Astrocyte (in vitro differentiated cells and primary cell): ENCODE measurements around the gene HIVEP2. TPM values are rescaled to one million over a fixed set of nuclear protein-coding genes. Genes with fewer than 3 reads are reported as not detected.
A peak's percentile ranks its signal among the peaks of the same experiment; 100 is the strongest.

ENCODE experiments used
- DNase-seq: peaks from one replicate; pipeline ENCODE4 v3.0.0-alpha.2; 2010; ENCODE audit warnings: low read depth
- FAIRE-seq: peaks from 2 replicates; lab custom pipeline; 2011; peaks lifted over from hg19 to GRCh38; lab: Jason Lieb, UNC
- H2AFZ ChIP-seq: 2 replicates; pipeline ENCODE4 v1.6.0; 2012; ENCODE audit warnings: low read depth, low read length, inconsistent platforms
- H3K27ac ChIP-seq: 2 replicates; pipeline ENCODE4 v1.5.1; 2011; ENCODE audit warnings: low read depth, low read length, inconsistent platforms
- H3K27me3 ChIP-seq: 2 replicates; pipeline ENCODE4 v1.6.0; 2011; ENCODE audit warnings: low read length, inconsistent platforms; ENCODE audit not compliant: insufficient read depth
- H3K36me3 ChIP-seq: 2 replicates; pipeline ENCODE4 v1.5.1; 2011; ENCODE audit warnings: low read length, inconsistent platforms; ENCODE audit not compliant: insufficient read depth
- H3K4me1 ChIP-seq: 2 replicates; pipeline ENCODE4 v1.5.1; 2011; ENCODE audit warnings: low read length, inconsistent platforms; ENCODE audit not compliant: insufficient read depth
- H3K4me2 ChIP-seq: 2 replicates; pipeline ENCODE4 v1.6.0; 2012; ENCODE audit warnings: low read length, inconsistent platforms
- H3K4me3 ChIP-seq: 2 replicates; pipeline ENCODE4 v1.5.1; 2011; ENCODE audit warnings: low read depth, mild to moderate bottlenecking, low read length, inconsistent platforms; ENCODE audit not compliant: insufficient read depth
- H3K79me2 ChIP-seq: 2 replicates; pipeline ENCODE4 v1.6.0; 2012; ENCODE audit warnings: mild to moderate bottlenecking, low read length, inconsistent platforms; ENCODE audit not compliant: insufficient read depth
- H3K9ac ChIP-seq: 2 replicates; pipeline ENCODE4 v1.6.0; 2012; ENCODE audit warnings: mild to moderate bottlenecking, low read length, inconsistent platforms
- H3K9me3 ChIP-seq: 2 replicates; pipeline ENCODE4 v1.5.1; 2012; ENCODE audit warnings: low read depth, mild to moderate bottlenecking, low read length, inconsistent platforms; ENCODE audit not compliant: insufficient read depth
- H4K20me1 ChIP-seq: 2 replicates; pipeline ENCODE4 v1.6.0; 2012; ENCODE audit warnings: low read length, inconsistent platforms; ENCODE audit not compliant: insufficient read depth
- H3K27ac Mint-ChIP-seq: one replicate; pipeline ENCODE4 v1.8.0; 2021; ENCODE audit warnings: mild to moderate bottlenecking, mixed read lengths; ENCODE audit not compliant: unreplicated experiment
- H3K27me3 Mint-ChIP-seq: one replicate; pipeline ENCODE4 v1.8.0; 2021; ENCODE audit warnings: low read depth, mixed read lengths; ENCODE audit not compliant: unreplicated experiment
- H3K36me3 Mint-ChIP-seq: one replicate; pipeline ENCODE4 v1.8.0; 2021; ENCODE audit warnings: low read depth, mixed read lengths; ENCODE audit not compliant: unreplicated experiment
- H3K4me1 Mint-ChIP-seq: one replicate; pipeline ENCODE4 v1.8.0; 2021; ENCODE audit warnings: low read depth, mixed read lengths; ENCODE audit not compliant: unreplicated experiment
- H3K4me3 Mint-ChIP-seq: one replicate; pipeline ENCODE4 v1.8.0; 2021; ENCODE audit warnings: mild to moderate bottlenecking, moderate library complexity, mixed read lengths; ENCODE audit not compliant: unreplicated experiment
- H3K9me3 Mint-ChIP-seq: one replicate; pipeline ENCODE4 v1.8.0; 2021; ENCODE audit warnings: mild to moderate bottlenecking, mixed read lengths; ENCODE audit not compliant: unreplicated experiment
- CTCF ChIP-seq: IDR thresholded peaks from 2 replicates; pipeline ENCODE4 v1.5.1; 2011; ENCODE audit warnings: low read depth, mild to moderate bottlenecking, inconsistent platforms, low read length, moderate library complexity; ENCODE audit not compliant: insufficient read depth
- EZH2 ChIP-seq: IDR thresholded peaks from 2 replicates; pipeline ENCODE4 v1.6.1; 2012; ENCODE audit warnings: mild to moderate bottlenecking, low read length, inconsistent platforms; ENCODE audit not compliant: insufficient read depth
- total RNA-seq: library from RNA; stranded (reverse); gene quantifications from 2 replicates; pipeline ENCODE4 v1.2.1, GENCODE V29; 2021

The HIVEP2 gene
- total RNA-seq, 1 donor from 2014 or later, result 21.2 TPM

- FAIRE-seq, result peak; percentile 23
- no peak overlapping the region for H3K4me3 Mint-ChIP-seq
- Histone ChIP-seq H3K79me2 (peaks cover 36% of the 10 kb centered on the region), H3K36me3 (no peaks in the 10 kb centered on the region), H3K9me3 (no peaks in the 10 kb centered on the region), H3K4me2 (no peak overlapping the region), H3K4me3 (no peak overlapping the region), H3K9ac (no peak overlapping the region), H3K27ac (peak overlapping the region; percentile 96), H3K4me1 (peaks cover 57% of the 10 kb centered on the region), H3K27me3 (no peaks in the 10 kb centered on the region), H2AFZ (no peak overlapping the region), H4K20me1 (no peaks in the 10 kb centered on the region)
- no peaks in the 10 kb centered on the region for H3K27me3 Mint-ChIP-seq
- no peak for DNase-seq
- H3K36me3 Mint-ChIP-seq, result no peaks in the 10 kb centered on the region
- H3K9me3 Mint-ChIP-seq, result no peaks in the 10 kb centered on the region
- H3K4me1 Mint-ChIP-seq, result peaks cover 75% of the 10 kb centered on the region
- no peak overlapping the region for H3K27ac Mint-ChIP-seq
- TF ChIP-seq CTCF (no peak), EZH2 (no peak)
Observed at GRCh38 chr6:142848156-142848555, 96.8 kb downstream of the HIVEP2 start.

- no peaks in the 10 kb centered on the region for H3K9me3 Mint-ChIP-seq
- H3K27ac ChIP-seq, result peak overlapping the region; percentile 96
- H3K36me3 Mint-ChIP-seq, result no peaks in the 10 kb centered on the region
- H3K4me3 Mint-ChIP-seq, result no peak overlapping the region
- no peaks in the 10 kb centered on the region for H3K27me3 ChIP-seq
- DNase-seq (peak; percentile 92), FAIRE-seq (peak; percentile 96)
- peak overlapping the region; percentile 6 for H2AFZ ChIP-seq
- H4K20me1 ChIP-seq, result no peaks in the 10 kb centered on the region
- peaks cover 33% of the 10 kb centered on the region for H3K79me2 ChIP-seq
- H3K4me1 ChIP-seq, result peaks cover 70% of the 10 kb centered on the region
- H3K27ac Mint-ChIP-seq, result peak overlapping the region; percentile 86
- peaks cover 84% of the 10 kb centered on the region for H3K4me1 Mint-ChIP-seq
- peak overlapping the region; percentile 48 for H3K4me3 ChIP-seq
- peak overlapping the region; percentile 88 for H3K9ac ChIP-seq
- H3K27me3 Mint-ChIP-seq, result no peaks in the 10 kb centered on the region
- TF ChIP-seq EZH2 (no peak), CTCF (no peak)
- no peaks in the 10 kb centered on the region for H3K9me3 ChIP-seq
- H3K36me3 ChIP-seq, result no peaks in the 10 kb centered on the region
- peak overlapping the region; percentile 85 for H3K4me2 ChIP-seq
Observed at GRCh38 chr6:142846883-142847287, 98.1 kb downstream of the HIVEP2 start.

GRCh38 chr6:142846459-142846831 is 98.5 kb downstream of the HIVEP2 start:
- Histone ChIP-seq H3K4me3 (peak overlapping the region; percentile 48), H3K4me2 (peak overlapping the region; percentile 85), H4K20me1 (no peaks in the 10 kb centered on the region), H3K27me3 (no peaks in the 10 kb centered on the region), H3K36me3 (no peaks in the 10 kb centered on the region), H2AFZ (peak overlapping the region; percentile 6), H3K79me2 (peaks cover 38% of the 10 kb centered on the region), H3K9ac (peak overlapping the region; percentile 88), H3K27ac (peak overlapping the region; percentile 96), H3K4me1 (peaks cover 66% of the 10 kb centered on the region), H3K9me3 (no peaks in the 10 kb centered on the region)
- H3K4me3 Mint-ChIP-seq, result peak overlapping the region; percentile 0
- peaks cover 85% of the 10 kb centered on the region for H3K4me1 Mint-ChIP-seq
- no peaks in the 10 kb centered on the region for H3K27me3 Mint-ChIP-seq
- no peak for FAIRE-seq
- TF ChIP-seq CTCF, result no peak
- no peak for TF ChIP-seq EZH2
- peak overlapping the region; percentile 86 for H3K27ac Mint-ChIP-seq
- peak; percentile 44 for DNase-seq
- H3K36me3 Mint-ChIP-seq, result no peaks in the 10 kb centered on the region
- no peaks in the 10 kb centered on the region for H3K9me3 Mint-ChIP-seq
